SKM-1 (cell line): ENCODE measurements around the gene XPNPEP2.

Experiments
- DNase-seq: peaks from one replicate; lab custom pipeline; 2025; ENCODE audit not compliant: unreplicated experiment; lab: John Stamatoyannopoulos, UW

Gene XPNPEP2

DNA sequence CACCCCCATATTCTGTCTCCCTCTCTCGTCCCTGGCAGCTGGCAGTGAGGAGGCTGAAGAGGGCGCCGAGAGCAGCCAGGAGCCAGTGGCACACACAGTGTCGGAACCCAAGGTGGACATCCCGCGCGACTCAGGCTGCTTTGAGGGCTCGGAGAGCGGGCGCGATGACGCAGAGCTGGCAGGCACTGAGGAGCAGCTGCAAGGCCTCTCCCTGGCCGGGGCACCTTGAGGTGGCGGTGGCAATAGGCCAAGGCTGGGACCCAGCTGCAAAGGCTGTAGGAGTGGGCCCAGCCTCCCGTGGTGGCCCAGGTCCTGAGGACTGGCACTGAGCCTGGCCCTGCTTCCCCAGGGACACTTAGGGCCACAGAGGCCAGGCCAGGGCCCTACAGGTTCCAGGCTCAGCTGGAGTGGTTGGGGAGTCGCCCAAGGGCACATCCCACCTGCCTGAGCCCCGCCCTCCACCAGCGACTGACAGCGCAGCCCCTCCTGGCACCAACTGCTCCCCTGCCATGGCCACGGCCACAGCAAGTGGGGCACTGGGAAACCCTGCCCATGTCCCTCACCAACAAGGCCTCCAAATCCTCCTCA is 54.9 kb downstream of the XPNPEP2 start:
- DNase-seq: no peak

DNA sequence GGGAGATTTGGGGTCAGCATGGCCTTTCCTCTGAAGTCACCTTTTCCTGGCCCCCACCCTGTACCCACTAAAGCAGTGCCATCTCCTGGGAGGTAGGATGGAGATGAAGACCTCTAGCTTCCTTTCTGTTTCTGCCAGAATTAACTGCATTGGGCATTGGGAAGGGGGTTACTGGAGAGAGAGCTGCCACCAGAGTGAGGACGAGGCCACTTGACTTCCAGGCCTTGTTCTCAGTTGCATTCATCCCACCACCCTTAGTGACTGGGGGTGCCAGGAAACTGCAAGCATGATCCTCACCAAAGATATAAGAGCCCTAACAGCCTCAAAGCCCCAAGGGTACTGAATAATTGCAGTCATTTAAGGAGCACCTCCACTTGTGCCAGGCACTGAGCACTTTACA is 56.8 kb downstream of the XPNPEP2 start:
- DNase-seq: no peak

DNA sequence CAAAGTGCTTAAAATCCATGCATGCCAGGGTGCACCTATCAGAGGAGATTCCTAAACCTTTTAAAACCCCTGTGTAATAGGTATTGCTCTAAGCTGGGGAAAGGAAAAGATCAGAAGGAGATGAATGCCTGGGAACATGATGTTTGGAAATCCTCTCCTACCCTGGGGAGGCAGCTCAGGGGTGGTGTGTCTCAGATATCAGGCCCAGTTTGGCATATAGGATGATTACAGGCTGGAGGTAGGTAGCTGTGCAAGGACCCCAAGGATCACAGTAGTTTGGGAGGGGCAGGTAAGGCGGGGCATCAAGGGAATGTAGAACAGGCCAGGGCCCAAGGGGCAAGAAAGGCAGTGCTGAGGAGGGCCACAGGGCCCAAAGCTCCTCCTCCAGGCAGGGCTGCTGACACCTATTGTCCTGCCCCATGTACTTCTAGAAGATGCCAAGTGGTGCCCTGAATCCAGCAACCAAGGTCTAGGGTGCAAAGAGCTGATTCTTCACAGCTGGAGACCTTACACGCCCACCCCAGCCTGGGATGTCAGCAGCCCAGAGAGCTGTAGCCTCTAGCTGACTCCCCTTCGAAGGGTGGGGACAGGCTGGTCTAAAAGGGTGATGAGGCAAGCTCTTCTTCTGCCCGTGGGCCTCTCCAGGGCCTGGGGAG is 58.6 kb downstream of the XPNPEP2 start:
- no peak for DNase-seq

DNA sequence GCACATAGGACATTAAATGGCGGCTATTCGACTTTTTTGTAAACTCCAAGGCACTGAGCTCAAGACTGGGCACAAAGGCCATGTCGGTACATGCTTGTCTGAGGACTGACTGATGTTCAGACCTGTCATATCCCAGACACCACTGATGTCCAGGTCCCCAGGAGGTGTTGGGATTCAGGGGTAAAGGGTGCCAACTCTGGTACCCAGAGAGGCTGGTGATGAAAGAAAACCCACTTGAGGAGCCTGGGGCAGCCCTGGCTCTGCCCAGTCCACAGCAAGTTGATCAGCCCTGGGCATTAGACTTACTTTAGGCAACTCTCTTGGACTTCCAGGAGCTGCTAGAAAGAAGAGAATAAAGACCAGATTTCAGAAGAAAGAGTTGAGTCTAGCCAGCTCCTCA is 59.7 kb downstream of the XPNPEP2 start:
- DNase-seq: no peak

DNA sequence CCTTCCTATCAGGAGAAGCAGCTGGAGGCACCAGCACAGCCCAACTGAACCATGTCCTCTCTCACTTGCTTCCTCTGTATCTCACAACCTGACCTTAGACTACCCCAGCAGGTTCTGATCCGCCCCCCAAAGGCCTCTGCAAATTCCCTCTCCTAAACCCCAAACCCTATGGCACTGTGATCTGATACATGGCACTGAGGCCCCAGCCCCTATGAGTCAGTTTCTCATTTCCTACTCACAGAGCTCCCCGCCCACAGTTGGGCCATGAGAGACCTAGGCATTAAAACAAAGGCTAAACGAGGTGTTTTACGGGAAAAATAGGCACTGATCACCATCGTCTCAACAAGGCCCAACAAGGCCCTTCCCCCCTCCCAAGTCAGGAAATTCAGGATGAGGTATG is 60.1 kb downstream of the XPNPEP2 start:
- no peak for DNase-seq

DNA sequence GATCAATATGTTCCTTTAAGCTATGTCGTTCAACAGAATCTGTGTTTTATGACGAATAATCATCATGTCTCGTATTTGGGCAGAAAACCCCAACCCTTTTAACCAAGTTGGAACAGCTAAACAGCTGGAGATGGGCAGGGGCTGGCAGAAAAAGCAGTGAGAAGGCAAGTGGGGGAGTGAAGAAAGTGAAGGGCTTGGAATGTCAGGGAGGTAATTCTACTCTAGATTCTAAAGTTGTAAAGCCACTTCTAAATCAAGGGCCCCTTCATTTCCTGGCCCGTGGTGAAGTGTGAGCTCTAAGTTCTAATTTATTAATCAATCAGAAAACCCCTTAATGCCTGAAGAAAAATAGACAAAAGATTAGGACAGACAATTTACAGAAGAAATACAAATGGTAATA is 61.4 kb downstream of the XPNPEP2 start:
- no peak for DNase-seq

DNA sequence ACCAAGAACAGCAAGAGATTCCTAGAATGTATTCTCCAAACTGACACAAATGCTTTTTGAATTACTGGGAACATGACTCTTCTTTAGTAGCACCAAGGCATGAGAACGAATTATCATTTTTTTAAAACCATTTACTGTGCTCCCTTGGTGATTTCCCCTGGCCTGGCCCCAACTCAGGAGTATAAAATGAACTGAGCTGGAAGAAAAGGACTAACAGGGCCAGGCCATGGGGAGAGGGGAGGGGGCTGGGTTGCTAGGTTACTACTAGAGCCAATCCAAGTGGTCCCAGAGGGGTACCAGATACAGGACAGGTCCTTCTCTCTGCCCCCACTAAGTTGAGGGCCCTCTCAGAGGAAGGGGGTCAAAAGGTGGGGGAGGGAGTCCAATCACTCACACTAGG is 64.1 kb downstream of the XPNPEP2 start:
- DNase-seq: no peak

DNA sequence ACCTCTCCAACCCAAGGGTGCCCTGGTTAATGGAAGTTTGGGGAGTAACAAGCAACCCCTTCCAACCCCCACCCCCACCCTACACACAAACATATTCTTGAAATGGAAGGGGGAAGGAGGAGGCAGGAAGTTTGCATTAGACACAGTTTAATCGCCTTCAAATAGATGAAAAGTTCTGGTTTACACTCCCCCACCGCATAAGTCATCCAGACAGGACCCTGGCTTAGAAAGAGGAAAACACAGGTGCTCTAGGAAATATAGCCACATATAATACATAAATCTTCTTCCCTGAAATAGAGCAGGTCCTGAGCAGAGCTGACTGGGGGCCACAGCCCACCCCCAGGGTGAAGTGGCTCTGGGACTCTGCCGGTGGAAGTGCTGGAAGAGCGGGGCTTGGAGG is 66.0 kb downstream of the XPNPEP2 start:
- no peak for DNase-seq

DNA sequence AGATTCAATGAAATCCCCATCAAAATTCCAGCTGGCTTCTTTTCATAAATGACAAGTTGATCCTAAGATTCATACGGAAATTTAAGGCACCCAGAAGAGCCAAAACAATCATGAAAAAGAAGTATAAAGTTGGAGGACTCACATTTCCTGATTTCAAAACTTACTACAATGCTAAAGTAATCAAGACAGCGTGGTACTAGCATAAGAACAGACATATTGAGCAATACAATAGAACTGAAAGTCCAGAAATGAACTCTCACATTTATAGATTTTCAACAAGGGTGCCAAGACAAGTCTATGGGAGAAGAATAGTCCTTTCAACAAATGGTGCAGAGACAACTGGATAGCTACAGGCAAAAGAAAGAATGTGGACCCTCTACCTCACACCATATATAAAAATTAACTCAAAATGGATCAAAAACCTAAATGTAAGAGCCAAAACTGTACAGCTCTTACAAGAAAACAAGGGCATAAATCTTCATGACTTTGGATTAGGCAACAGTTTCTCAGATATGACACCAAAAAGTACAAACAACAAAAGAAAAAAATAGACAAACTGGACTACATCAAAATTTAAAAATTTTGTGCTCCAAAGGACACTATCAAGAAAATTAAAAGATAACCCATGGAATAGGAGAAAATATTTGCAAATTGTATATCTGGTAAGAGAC is 69.5 kb downstream of the XPNPEP2 start:
- no peak for DNase-seq

DNA sequence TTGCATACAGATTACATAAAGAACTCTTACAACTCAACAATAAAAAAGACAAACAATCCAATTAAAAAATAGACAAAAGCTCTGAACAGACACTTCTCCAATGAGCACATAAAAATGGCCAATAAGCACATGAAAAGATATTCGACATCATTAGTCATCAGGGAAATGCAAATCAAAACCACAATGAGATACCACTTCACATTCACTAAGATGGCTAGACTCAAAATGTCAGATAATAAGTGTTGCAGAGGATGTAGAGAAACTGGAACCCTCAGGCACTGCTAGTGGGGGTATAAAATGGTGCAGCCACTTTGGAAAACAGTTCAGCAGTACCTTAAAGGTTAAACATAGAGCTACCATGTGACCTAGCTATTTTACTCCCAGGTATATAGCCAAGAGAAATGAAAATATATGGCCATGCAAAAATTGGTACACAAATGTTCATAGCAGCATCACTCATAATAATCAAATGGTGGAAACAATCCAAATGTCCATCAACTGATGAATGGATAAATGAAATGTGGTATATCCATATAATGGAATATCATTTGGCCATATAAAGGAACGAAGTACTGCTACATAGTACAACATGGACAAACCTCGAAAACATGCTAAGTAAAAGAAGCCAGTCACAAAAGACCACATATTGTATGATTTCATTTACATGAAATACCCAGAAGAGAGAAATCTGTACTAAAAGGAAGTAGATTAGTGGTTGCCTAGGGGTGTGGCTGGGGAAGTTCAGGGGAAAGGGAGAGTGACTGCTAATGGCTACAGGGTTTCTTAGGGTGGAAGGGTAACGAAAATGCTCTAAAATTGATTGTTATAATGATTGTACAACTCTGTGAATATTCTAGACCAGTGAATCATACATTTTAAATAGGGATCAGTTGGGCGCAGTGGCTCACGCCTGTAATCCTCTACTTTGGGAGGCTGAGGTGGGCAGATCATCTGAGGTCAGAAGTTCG is 70.3 kb downstream of the XPNPEP2 start:
- DNase-seq: peak; percentile 5

DNA sequence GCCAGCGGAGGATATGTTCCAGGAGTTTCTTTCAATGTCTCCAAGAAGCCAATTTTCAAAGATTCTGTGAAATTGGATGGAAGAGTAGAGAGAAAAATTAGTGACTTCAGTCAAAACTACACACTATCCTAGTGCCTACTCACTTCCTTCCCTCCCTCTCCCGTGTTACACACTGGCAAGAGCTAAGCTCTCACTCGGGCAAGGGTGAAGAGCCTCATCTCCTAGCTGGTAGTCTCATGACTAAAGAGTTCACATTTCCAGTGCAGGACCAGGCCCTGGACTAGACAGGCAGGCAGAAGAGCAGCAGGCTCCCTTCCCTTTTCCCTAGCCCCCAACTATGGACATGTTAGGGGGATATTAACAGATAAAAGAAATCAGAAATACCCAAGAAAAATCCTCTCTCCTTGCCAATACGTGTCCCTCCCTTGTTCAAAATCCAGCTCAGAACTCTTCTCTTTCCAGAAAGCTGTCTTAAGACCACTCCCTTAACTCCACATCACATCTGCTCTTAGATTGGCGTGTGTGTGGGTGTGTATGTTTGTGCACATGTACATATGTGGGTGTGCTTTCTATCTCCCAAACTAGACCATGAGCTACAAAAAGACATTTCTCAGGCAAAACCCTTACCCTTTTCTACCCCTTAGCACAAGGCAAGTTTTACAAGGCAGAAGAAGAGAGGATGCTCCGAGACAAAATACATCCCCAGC is 75.0 kb downstream of the XPNPEP2 start:
- DNase-seq: no peak

DNA sequence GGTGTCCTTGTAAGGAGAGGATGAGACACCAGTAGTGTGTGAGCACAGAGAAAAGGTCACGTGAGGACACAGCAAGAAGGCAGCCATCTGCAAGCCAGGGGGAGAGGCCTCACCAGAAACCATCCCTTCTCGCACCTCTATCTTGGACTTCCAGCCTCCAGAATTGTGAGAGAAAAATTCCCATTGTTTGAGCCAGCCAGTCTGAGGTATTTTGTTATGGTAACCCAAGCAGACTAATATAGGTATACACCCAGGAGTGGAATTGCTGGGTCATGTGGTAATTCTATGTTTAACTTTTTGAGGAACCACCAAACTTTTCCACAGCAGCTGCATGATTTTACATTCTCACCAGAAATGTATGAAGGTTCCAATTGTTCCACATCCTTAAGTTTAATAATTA is 79.3 kb downstream of the XPNPEP2 start:
- no peak for DNase-seq
